GM18861 (cell line): Measurements from ENCODE around the gene NFATC3.
"Not testable (repeated sequence)": the region's sequence is repeated elsewhere in the genome, so short reads cannot be mapped to it uniquely, and the experiment has no call there.

Experiments
- ATAC-seq: cut with Tn5 transposase; IDR thresholded peaks from one replicate; pipeline ENCODE4 v1.9.1; 2021; ENCODE audit not compliant: unreplicated experiment

Gene NFATC3

GRCh38 chr16:68115851-68116250 is 30.7 kb downstream of the NFATC3 start:
- ATAC-seq = no peak

- no peak for ATAC-seq
Observed at GRCh38 chr16:68116256-68116867, 31.2 kb downstream of the NFATC3 start.

- ATAC-seq = no peak
Observed at GRCh38 chr16:68117884-68118283, 32.7 kb downstream of the NFATC3 start.

GRCh38 chr16:68118954-68119353 is 33.8 kb downstream of the NFATC3 start:
- ATAC-seq = not testable (repeated sequence)

- ATAC-seq = not testable (repeated sequence)
Observed at GRCh38 chr16:68120496-68120895, 35.3 kb downstream of the NFATC3 start.

- no peak for ATAC-seq
Observed at GRCh38 chr16:68126395-68126794, 41.2 kb downstream of the NFATC3 start.

GRCh38 chr16:68128577-68129305 is 43.6 kb downstream of the NFATC3 start:
- ATAC-seq = no peak

GRCh38 chr16:68130520-68130919 is 45.4 kb downstream of the NFATC3 start:
- ATAC-seq = no peak

- no peak for ATAC-seq
Observed at GRCh38 chr16:68131813-68132706, 46.9 kb downstream of the NFATC3 start.

GRCh38 chr16:68133000-68133399 is 47.8 kb downstream of the NFATC3 start:
- not testable (repeated sequence) for ATAC-seq

- no peak for ATAC-seq
Observed at GRCh38 chr16:68134644-68135043, 49.5 kb downstream of the NFATC3 start.

- ATAC-seq = no peak
Observed at GRCh38 chr16:68136515-68136914, 51.3 kb downstream of the NFATC3 start.

GRCh38 chr16:68144008-68144407 is 58.8 kb downstream of the NFATC3 start:
- no peak for ATAC-seq

- no peak for ATAC-seq
Observed at GRCh38 chr16:68146585-68146984, 61.4 kb downstream of the NFATC3 start.

- ATAC-seq = no peak
Observed at GRCh38 chr16:68147444-68147843, 62.3 kb downstream of the NFATC3 start.

GRCh38 chr16:68149596-68149995 is 64.4 kb downstream of the NFATC3 start:
- ATAC-seq = no peak

- ATAC-seq = no peak
Observed at GRCh38 chr16:68155425-68155824, 70.3 kb downstream of the NFATC3 start.

- ATAC-seq = no peak
Observed at GRCh38 chr16:68162413-68162812, 77.2 kb downstream of the NFATC3 start.

- not testable (repeated sequence) for ATAC-seq
Observed at GRCh38 chr16:68163275-68163674, 78.1 kb downstream of the NFATC3 start.

- ATAC-seq = no peak
Observed at GRCh38 chr16:68166264-68166663, 81.1 kb downstream of the NFATC3 start.

GRCh38 chr16:68179196-68179795 is 94.1 kb downstream of the NFATC3 start:
- ATAC-seq = no peak
